Pancreas (tissue), 10 donors: ENCODE data around the gene GSTP1. TPM values are rescaled to one million over a fixed set of nuclear protein-coding genes. Genes with fewer than 3 reads are reported as not detected.

Experiments used
- ATAC-seq, 4 donors: fragments of 200-7000 bp; cut with Tn5 transposase; one replicate each; pipeline versions ENCODE4 v1.8.0 to v1.9.1; 2020; ENCODE audit warnings: mild to moderate bottlenecking in 4 of 4, moderate library complexity in 4 of 4
- DNase-seq, 6 donors: peaks; one replicate each; pipeline ENCODE4 v3.0.0-alpha.2; 2020
- FAIRE-seq: peaks from 2 replicates; lab custom pipeline; 2012; peaks lifted over from hg19 to GRCh38; lab: Jason Lieb, UNC
- H3K27ac ChIP-seq, 4 donors: fragments of 200-600 bp; sonication (generic); 1 replicate in 3 of 4; 2 replicates in 1 of 4; pipeline versions ENCODE4 v1.5.0 to v1.8.0; 2020
- H3K27me3 ChIP-seq, 4 donors: fragments of 200-600 bp; one replicate each; pipeline ENCODE4 v1.8.0; 2021
- H3K36me3 ChIP-seq, 3 donors: fragments of 200-600 bp; sonication (generic) in 1 of 3; one replicate each; pipeline versions ENCODE4 v1.5.0 to v1.8.0; 2020 to 2021
- H3K4me1 ChIP-seq, 3 donors: fragments of 200-600 bp; one replicate each; pipeline ENCODE4 v1.8.0; 2021
- H3K4me3 ChIP-seq, 4 donors: fragments of 200-600 bp; sonication (generic) in 2 of 4; one replicate each; pipeline versions ENCODE4 v1.5.0 to v1.8.0; 2020 to 2021
- H3K9me3 ChIP-seq, 4 donors: fragments of 200-600 bp; one replicate each; pipeline ENCODE4 v1.8.0; 2021
- CTCF ChIP-seq, 4 donors: fragments of 200-600 bp; sonication (generic) in 3 of 4; IDR thresholded peaks; one replicate each; pipeline versions ENCODE4 v1.5.0 to v1.8.0; 2021; ENCODE audit warnings: antibody characterized with exemption in 4 of 4
- WGBS, 2 donors: extraction: QIAGEN DNeasy Blood & Tissue Kit; methylation state at CpG; one replicate each; pipeline ENCODE4 v1.1.7; 2013; 5-methylcytosine and 5-hydroxymethylcytosine counted together
- intact Hi-C, 3 donors: fragments of 100-400 bp; cut with DNase I; formaldehyde crosslinking; loops; one replicate each; pipeline versions ENCODE4 v1.11.1 to v1.14.2; 2022
- polyA plus RNA-seq, 2 donors: library from polyadenylated mRNA; stranded (reverse); fragments of 200-250 nt; gene quantifications; one replicate each; pipeline ENCODE4 v1.2.3, GENCODE V29; 2013
- total RNA-seq, 6 donors: library from RNA; stranded (reverse); fragmentation: NEBNext Ultra II Directional in 4 of 6; extraction: Animal tissue kit (Norgen Biotek cat#: 25700) in 4 of 6; gene quantifications; one replicate each; pipeline versions ENCODE4 v1.2.1 to v1.2.4, GENCODE V29; 2021 to 2023
- donor health status: healthy with polysubstance abuse.
- donor health status: DM: no; HTN: no; CAD: no; lungs with moderate emphysema.
- donor health status: DM: no; HTN: no; CAD: no.
- donor health status: control.
- donor health status: control.
- donor health status: Bipolar disorder and iron deficiency.
- donor health status: DM: yes; HTN: yes; CAD: no.
- donor health status: DM: no; HTN: no; CAD: no.
- donor health status: DM: no; HTN: no; CAD: no.
- donor health status: DM: yes; HTN: yes; CAD: no.

Gene GSTP1
- total and polyA plus RNA-seq, 8 donors: 169 to 350 (median 240) TPM

GRCh38 chr11:67572305-67572704 lies 11.3 kb upstream of the GSTP1 start:
- no peaks in the 10 kb centered on the region for H3K9me3 ChIP-seq
- peak overlapping the region in 1 of 4 donors; percentile 5 for H3K27ac ChIP-seq
- no peaks in the 10 kb centered on the region for H3K27me3 ChIP-seq
- WGBS, 2 donors: 12 to 17% methylated on average over 5 of the region's 5 CpGs
- ATAC-seq (no peak), DNase-seq (no peak), FAIRE-seq (no peak)
- intact Hi-C loops: loop anchor here in 1 of 3 donors (5.0 kb wide), 1 partner anchor 35 kb away; the partner anchor contains the start of gene NDUFV1
- H3K4me3 ChIP-seq: no peak overlapping the region
- TF ChIP-seq CTCF (IDR thresholded peaks at IDR 0.05): no peak
- H3K36me3 ChIP-seq: no peaks in the 10 kb centered on the region
- no peaks in the 10 kb centered on the region for H3K4me1 ChIP-seq

GRCh38 chr11:67572747-67573419 lies 10.7 kb upstream of the GSTP1 start:
- peak overlapping the region in 1 of 4 donors; percentile 14 for H3K4me3 ChIP-seq
- WGBS, 2 donors: 31 to 39% methylated on average over 18 to 21 of the region's 21 CpGs

GRCh38 chr11:67574938-67575337 lies 8.7 kb upstream of the GSTP1 start:
- FAIRE-seq (no peak), ATAC-seq (no peak), DNase-seq (no peak)
- Histone ChIP-seq H3K36me3 (no peaks in the 10 kb centered on the region), H3K9me3 (no peaks in the 10 kb centered on the region), H3K4me3 (no peak overlapping the region), H3K27ac (no peak overlapping the region), H3K27me3 (no peaks in the 10 kb centered on the region), H3K4me1 (peaks cover 0 to 8% (median 6%) of the 10 kb centered on the region in 3 donors)
- WGBS, 2 donors: 65 to 68% methylated on average over 3 of the region's 3 CpGs
- intact Hi-C loops: loop anchor here in 1 of 3 donors (5.0 kb wide), 1 partner anchor 32 kb away; the partner anchor contains the start of gene NDUFV1
- TF ChIP-seq CTCF (IDR thresholded peaks at IDR 0.05): no peak

More at GRCh38 chr11:67572747-67573419, 10.7 kb upstream of the GSTP1 start:
- Histone ChIP-seq H3K9me3 (no peaks in the 10 kb centered on the region), H3K36me3 (no peaks in the 10 kb centered on the region), H3K27me3 (no peaks in the 10 kb centered on the region), H3K27ac (peak overlapping the region in 2 of 4 donors; percentile 5 to 36), H3K4me1 (no peaks in the 10 kb centered on the region)
- FAIRE-seq (no peak), ATAC-seq (peak; percentile 65 to 90 (median 82)), DNase-seq (peak in 5 of 6 donors; percentile 67 to 84 (median 70))
- peak; percentile 71 to 77 (median 74) for TF ChIP-seq CTCF (IDR thresholded peaks at IDR 0.05)
- intact Hi-C loops: loop anchor here in 1 of 3 donors (5.0 kb wide), 1 partner anchor 34 kb away; the partner anchor contains the start of gene NDUFV1

GRCh38 chr11:67576735-67577475 lies 6.7 kb upstream of the GSTP1 start:
- DNase-seq: no peak
- H3K4me3 ChIP-seq: no peak overlapping the region
- no peaks in the 10 kb centered on the region for H3K27me3 ChIP-seq

More at GRCh38 chr11:67576735-67577475, 6.7 kb upstream of the GSTP1 start:
- Histone ChIP-seq H3K27ac (no peak overlapping the region), H3K36me3 (no peaks in the 10 kb centered on the region), H3K4me1 (peaks cover 9 to 25% (median 19%) of the 10 kb centered on the region in 3 donors), H3K9me3 (no peaks in the 10 kb centered on the region)
- ATAC-seq (no peak), FAIRE-seq (no peak)
- intact Hi-C loops: no loop called here
- 76 to 81% methylated on average over 14 of the region's 14 CpGs for WGBS, 2 donors
- no peak for TF ChIP-seq CTCF (IDR thresholded peaks at IDR 0.05)
